ENCODE data around the gene HECW1.

Gene HECW1

DNA sequence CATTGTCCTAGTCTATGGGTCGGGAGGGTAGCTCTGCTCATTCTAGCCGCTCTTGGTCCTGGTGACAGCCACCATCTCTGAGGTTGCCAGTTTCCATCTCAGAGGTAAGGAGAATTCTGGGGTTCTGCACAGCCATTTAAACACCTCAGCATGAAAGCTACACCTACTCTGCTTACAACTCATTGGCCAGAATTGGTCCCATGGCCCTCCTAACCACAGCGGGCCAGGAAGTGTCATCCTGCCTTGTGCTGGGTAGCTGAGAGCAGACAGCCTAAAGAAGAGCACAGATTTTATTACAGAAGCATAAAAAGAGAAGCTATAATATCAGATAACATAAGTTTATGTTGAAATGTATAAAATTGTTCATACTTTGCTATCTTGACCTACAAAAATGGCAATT lies 152.7 kb downstream of the HECW1 start:
- H3K27ac Mint-ChIP-seq: no peak overlapping the region
- no peaks in the 10 kb centered on the region for H3K36me3 Mint-ChIP-seq (ENCODE audit: low read depth)
- no peak for DNase-seq
- TF ChIP-seq, protein P1, sequence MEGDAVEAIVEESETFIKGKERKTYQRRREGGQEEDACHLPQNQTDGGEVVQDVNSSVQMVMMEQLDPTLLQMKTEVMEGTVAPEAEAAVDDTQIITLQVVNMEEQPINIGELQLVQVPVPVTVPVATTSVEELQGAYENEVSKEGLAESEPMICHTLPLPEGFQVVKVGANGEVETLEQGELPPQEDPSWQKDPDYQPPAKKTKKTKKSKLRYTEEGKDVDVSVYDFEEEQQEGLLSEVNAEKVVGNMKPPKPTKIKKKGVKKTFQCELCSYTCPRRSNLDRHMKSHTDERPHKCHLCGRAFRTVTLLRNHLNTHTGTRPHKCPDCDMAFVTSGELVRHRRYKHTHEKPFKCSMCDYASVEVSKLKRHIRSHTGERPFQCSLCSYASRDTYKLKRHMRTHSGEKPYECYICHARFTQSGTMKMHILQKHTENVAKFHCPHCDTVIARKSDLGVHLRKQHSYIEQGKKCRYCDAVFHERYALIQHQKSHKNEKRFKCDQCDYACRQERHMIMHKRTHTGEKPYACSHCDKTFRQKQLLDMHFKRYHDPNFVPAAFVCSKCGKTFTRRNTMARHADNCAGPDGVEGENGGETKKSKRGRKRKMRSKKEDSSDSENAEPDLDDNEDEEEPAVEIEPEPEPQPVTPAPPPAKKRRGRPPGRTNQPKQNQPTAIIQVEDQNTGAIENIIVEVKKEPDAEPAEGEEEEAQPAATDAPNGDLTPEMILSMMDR (IDR thresholded peaks at IDR 0.05): no peak
- H3K9me3 Mint-ChIP-seq: no peaks in the 10 kb centered on the region
- no peaks in the 10 kb centered on the region for H3K4me1 Mint-ChIP-seq
- H3K4me3 Mint-ChIP-seq: no peak overlapping the region
- H3K27me3 Mint-ChIP-seq (ENCODE audit: low read depth, poor library complexity): peaks cover 3% of the 10 kb centered on the region

DNA sequence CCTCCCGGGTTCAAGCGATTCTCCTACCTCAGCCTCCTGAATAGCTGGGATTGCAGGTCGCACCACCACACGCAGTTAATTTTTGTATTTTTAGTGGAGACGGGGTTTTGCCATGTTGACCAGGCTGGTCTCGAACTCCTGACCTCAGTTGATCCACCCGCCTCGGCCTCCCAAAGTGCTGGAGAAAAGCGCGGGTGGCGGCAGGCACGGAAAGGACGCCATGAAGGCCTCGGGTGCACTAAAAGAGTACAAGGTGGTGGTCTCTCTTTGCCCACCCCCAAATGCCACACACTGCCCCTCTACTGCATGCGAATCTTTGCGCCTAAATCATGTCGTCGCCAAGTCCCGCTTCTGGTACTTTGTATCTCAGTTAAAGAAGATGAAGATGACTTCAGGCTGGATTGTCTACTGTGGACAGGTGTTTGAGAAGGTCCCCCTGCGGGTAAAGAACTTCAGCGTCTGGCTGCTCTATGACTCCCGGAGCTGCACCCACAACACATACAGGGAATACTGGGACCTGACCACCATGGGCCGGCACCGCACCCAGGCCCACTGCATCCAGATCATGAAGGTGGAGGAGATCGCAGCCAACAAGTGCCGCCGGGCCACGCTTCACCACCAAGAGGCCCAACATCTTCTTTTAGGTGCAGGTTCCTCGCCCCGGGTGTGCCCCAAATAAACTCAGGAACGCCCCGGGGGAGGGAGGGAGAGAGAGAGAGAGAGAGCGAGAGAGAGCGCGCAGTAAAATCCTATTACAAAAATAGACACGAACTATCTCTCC lies 161.7 kb downstream of the HECW1 start:
- H3K4me1 Mint-ChIP-seq: peaks cover 26% of the 10 kb centered on the region
- H3K27ac Mint-ChIP-seq: no peak overlapping the region
- TF ChIP-seq, protein P1 (IDR thresholded peaks at IDR 0.05): no peak

DNA sequence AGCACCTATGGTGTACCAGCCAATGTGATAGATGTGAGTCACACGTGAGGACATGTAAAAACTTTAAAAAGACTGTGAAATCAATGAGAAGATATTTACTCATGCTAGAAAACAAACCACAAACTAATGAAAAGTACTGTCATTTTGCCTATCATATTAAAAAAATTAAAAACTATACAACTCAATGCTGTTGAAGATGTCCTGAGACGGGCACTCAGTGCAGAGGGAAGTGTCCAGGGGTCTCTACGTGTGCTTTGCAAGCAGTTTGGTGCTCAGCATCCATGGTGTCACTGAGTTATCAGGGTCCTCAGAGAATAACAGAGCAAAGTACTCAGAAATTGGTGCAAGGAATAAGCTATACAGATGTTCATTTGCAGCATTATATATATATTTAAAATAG lies 162.3 kb downstream of the HECW1 start:
- no peak overlapping the region for H3K4me3 Mint-ChIP-seq
- H3K27ac Mint-ChIP-seq: no peak overlapping the region
- no peak for DNase-seq
- H3K9me3 Mint-ChIP-seq: peaks cover 24% of the 10 kb centered on the region
- TF ChIP-seq, protein P1 (IDR thresholded peaks at IDR 0.05): no peak
- H3K27me3 Mint-ChIP-seq (ENCODE audit: low read depth, poor library complexity): peaks cover 5% of the 10 kb centered on the region
- peaks cover 26% of the 10 kb centered on the region for H3K4me1 Mint-ChIP-seq
- H3K36me3 Mint-ChIP-seq (ENCODE audit: low read depth): peaks cover 6% of the 10 kb centered on the region

More for the DNA sequence above, 161.7 kb downstream of the HECW1 start:
- Mint-ChIP-seq H3K9me3 (peaks cover 24% of the 10 kb centered on the region), H3K36me3 (ENCODE audit: low read depth) (peaks cover 6% of the 10 kb centered on the region), H3K27me3 (ENCODE audit: low read depth, poor library complexity) (peaks cover 5% of the 10 kb centered on the region), H3K4me3 (no peak overlapping the region)
- DNase-seq: no peak

DNA sequence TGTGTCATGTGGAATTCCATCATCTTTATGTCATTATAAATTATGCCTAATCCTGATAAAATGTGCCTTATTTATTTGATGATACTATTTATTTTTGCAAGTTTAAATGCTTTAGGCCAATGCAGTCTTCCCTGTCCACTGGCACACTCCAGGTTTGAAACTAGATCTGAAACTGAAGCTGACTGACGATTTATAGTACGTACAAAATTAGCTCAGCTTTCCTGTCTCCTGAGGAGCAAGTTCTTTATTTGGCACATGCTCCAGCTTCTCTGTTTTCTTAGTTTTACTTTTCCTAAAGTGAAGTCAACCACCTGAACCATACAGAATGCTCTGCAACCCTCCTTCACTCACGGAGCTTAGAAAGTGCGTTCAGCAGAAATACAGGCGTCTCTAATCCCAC lies 164.1 kb downstream of the HECW1 start:
- Mint-ChIP-seq H3K4me3 (no peak overlapping the region), H3K27me3 (ENCODE audit: low read depth, poor library complexity) (peaks cover 5% of the 10 kb centered on the region), H3K27ac (peak overlapping the region; percentile 11), H3K36me3 (ENCODE audit: low read depth) (no peaks in the 10 kb centered on the region), H3K9me3 (peaks cover 14% of the 10 kb centered on the region), H3K4me1 (peaks cover 26% of the 10 kb centered on the region)
- TF ChIP-seq, protein P1 (IDR thresholded peaks at IDR 0.05): no peak
- no peak for DNase-seq

DNA sequence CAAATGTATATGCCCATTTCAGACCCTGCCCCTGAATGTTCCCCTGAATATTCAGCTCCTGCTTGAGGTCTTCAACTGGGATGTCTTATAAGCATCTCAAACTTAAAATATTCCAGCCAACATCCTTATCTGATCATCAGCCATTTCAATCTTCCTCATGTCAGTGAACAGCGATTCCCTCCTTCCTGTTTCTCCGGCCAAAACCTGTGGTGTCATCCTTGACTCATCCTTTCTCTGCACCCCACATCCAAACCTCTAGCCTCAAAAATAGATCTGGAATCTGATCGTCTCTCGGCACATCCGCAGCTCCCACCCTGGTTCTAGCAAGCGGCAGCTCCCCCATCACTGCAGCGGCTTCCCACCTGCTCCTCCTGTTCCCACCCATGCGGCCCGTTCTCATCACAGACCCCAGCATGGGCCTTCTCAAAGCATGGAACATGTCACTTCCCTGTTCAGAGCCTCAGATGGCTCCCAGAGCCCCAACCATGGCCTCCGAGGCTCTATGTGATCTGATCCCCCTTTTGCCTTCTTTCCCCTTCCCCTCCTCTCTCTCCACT lies 165.7 kb downstream of the HECW1 start:
- no peaks in the 10 kb centered on the region for H3K9me3 Mint-ChIP-seq
- H3K4me3 Mint-ChIP-seq: no peak overlapping the region
- no peak for DNase-seq
- no peaks in the 10 kb centered on the region for H3K36me3 Mint-ChIP-seq (ENCODE audit: low read depth)
- H3K27ac Mint-ChIP-seq: no peak overlapping the region
- peaks cover 5% of the 10 kb centered on the region for H3K27me3 Mint-ChIP-seq (ENCODE audit: low read depth, poor library complexity)
- TF ChIP-seq, protein P1 (IDR thresholded peaks at IDR 0.05): no peak
- peaks cover 26% of the 10 kb centered on the region for H3K4me1 Mint-ChIP-seq

DNA sequence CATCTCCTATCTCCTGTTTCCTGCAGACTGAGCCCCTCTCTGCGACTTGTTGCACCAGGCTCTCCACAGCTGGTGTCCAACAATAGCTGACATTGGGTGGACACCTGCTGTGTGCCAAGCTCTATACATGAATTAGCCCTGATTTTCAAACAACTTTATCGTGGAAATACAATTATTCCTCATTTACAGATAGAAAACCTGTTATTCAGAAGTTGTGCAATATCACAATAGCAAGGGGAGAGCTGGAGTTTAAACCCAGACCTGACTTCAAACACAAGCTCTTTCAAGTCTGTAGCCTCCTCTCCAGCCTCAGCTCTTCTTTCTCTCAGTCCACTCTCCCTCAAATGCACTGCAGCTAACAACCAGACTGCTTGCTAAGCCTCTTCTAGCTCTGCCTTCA lies 168.8 kb downstream of the HECW1 start:
- Mint-ChIP-seq H3K27me3 (ENCODE audit: low read depth, poor library complexity) (peaks cover 5% of the 10 kb centered on the region), H3K36me3 (ENCODE audit: low read depth) (no peaks in the 10 kb centered on the region), H3K27ac (no peak overlapping the region), H3K4me1 (peaks cover 21% of the 10 kb centered on the region), H3K4me3 (no peak overlapping the region), H3K9me3 (peaks cover 5% of the 10 kb centered on the region)
- no peak for DNase-seq
- TF ChIP-seq, protein P1 (IDR thresholded peaks at IDR 0.05): no peak
